ENCODE measurements around the gene PA2G4.

- TF ChIP-seq, protein P1, sequence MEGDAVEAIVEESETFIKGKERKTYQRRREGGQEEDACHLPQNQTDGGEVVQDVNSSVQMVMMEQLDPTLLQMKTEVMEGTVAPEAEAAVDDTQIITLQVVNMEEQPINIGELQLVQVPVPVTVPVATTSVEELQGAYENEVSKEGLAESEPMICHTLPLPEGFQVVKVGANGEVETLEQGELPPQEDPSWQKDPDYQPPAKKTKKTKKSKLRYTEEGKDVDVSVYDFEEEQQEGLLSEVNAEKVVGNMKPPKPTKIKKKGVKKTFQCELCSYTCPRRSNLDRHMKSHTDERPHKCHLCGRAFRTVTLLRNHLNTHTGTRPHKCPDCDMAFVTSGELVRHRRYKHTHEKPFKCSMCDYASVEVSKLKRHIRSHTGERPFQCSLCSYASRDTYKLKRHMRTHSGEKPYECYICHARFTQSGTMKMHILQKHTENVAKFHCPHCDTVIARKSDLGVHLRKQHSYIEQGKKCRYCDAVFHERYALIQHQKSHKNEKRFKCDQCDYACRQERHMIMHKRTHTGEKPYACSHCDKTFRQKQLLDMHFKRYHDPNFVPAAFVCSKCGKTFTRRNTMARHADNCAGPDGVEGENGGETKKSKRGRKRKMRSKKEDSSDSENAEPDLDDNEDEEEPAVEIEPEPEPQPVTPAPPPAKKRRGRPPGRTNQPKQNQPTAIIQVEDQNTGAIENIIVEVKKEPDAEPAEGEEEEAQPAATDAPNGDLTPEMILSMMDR (IDR thresholded peaks at IDR 0.05; ENCODE audit: low read depth, low read length, poor library complexity, severe bottlenecking): no peak
- no peak for TF ChIP-seq EZH2phosphoT487 (IDR thresholded peaks at IDR 0.05; ENCODE audit: borderline replicate concordance, low read length)
Observed at GRCh38 chr12:56115329-56115728, 11.0 kb downstream of the PA2G4 start.
